Neuronal stem cell (in vitro differentiated cells): ENCODE measurements around the gene SCD.

ENCODE experiments used
- DNase-seq: peaks from one replicate; pipeline ENCODE4 v3.0.0-alpha.2; 2013; ENCODE audit warnings: low spot score
- H2AFZ ChIP-seq: one replicate; pipeline ENCODE4 v1.6.1; 2013; ENCODE audit warnings: mild to moderate bottlenecking, low read length, inconsistent platforms
- H2AK5ac ChIP-seq: 2 replicates; pipeline ENCODE4 v1.6.1; 2013; ENCODE audit warnings: low read depth, mild to moderate bottlenecking, inconsistent platforms, low read length, moderate library complexity, mixed read lengths
- H2BK120ac ChIP-seq: 2 replicates; pipeline ENCODE4 v1.6.1; 2013; ENCODE audit warnings: low read depth, mild to moderate bottlenecking, inconsistent platforms, low read length, moderate library complexity, mixed read lengths
- H2BK12ac ChIP-seq: one replicate; pipeline ENCODE4 v1.6.1; 2013; ENCODE audit warnings: low read length, inconsistent platforms
- H2BK15ac ChIP-seq: 2 replicates; pipeline ENCODE4 v1.6.1; 2013; ENCODE audit warnings: mild to moderate bottlenecking, low read length, inconsistent platforms, mixed read lengths
- H2BK5ac ChIP-seq: one replicate; pipeline ENCODE4 v1.6.1; 2013; ENCODE audit warnings: inconsistent platforms, mild to moderate bottlenecking, low read length, moderate library complexity
- H3K14ac ChIP-seq: one replicate; pipeline ENCODE4 v1.6.1; 2013; ENCODE audit warnings: low read length, inconsistent platforms
- H3K18ac ChIP-seq: 2 replicates; pipeline ENCODE4 v1.6.1; 2013; ENCODE audit warnings: low read length, inconsistent platforms
- H3K23ac ChIP-seq: 2 replicates; pipeline ENCODE4 v1.6.1; 2013; ENCODE audit warnings: low read depth, mild to moderate bottlenecking, mixed read lengths, low read length, inconsistent platforms; ENCODE audit not compliant: poor library complexity
- H3K27ac ChIP-seq: replicated peaks from 3 replicates; pipeline ENCODE4 v1.5.1; 2013; ENCODE audit warnings: low read length, inconsistent platforms
- H3K27me3 ChIP-seq, 3 experiments: 2 replicates each; pipeline ENCODE4 v1.6.1; 2013; ENCODE audit warnings: low read length in 3 of 3, mild to moderate bottlenecking in 2 of 3, inconsistent platforms in 1 of 3, low read depth in 1 of 3, mixed read lengths in 1 of 3, moderate library complexity in 1 of 3; ENCODE audit not compliant: control insufficient read depth in 3 of 3, insufficient read depth in 3 of 3
- H3K36me3 ChIP-seq, 2 donors: replicated peaks in 1 of 2; 2 replicates each; pipeline ENCODE4 v1.6.1; 2013; ENCODE audit warnings: low read length in 2 of 2; ENCODE audit not compliant: control insufficient read depth in 2 of 2, insufficient read depth in 2 of 2
- H3K4ac ChIP-seq: 2 replicates; pipeline ENCODE4 v1.6.1; 2013; ENCODE audit warnings: inconsistent platforms, mild to moderate bottlenecking, low read length, moderate library complexity
- H3K4me1 ChIP-seq, 2 donors: 1 replicate in 1 of 2; 2 replicates in 1 of 2; pipeline ENCODE4 v1.6.1; 2013; ENCODE audit warnings: low read length in 2 of 2, low read depth in 1 of 2; ENCODE audit not compliant: control insufficient read depth in 2 of 2, insufficient read depth in 1 of 2
- H3K4me2 ChIP-seq: one replicate; pipeline ENCODE4 v1.6.1; 2013; ENCODE audit warnings: mild to moderate bottlenecking, low read length, inconsistent platforms; ENCODE audit not compliant: insufficient read depth, poor library complexity, severe bottlenecking
- H3K4me3 ChIP-seq, 2 donors: 2 replicates each; pipeline ENCODE4 v1.5.1; 2013; ENCODE audit warnings: low read length in 2 of 2, mild to moderate bottlenecking in 2 of 2, inconsistent platforms in 1 of 2, moderate library complexity in 1 of 2
- H3K79me1 ChIP-seq: one replicate; pipeline ENCODE4 v1.6.1; 2013; ENCODE audit warnings: low read depth, mild to moderate bottlenecking, inconsistent platforms, low read length, moderate library complexity
- H3K9ac ChIP-seq: one replicate; pipeline ENCODE4 v1.6.1; 2013; ENCODE audit warnings: mild to moderate bottlenecking, low read depth, low read length, inconsistent platforms; ENCODE audit not compliant: poor library complexity
- H3K9me3 ChIP-seq, 2 donors: replicated peaks in 1 of 2; 2 replicates each; pipeline versions ENCODE3 to v1.6.1; 2013; ENCODE audit warnings: low read length in 2 of 2, mild to moderate bottlenecking in 2 of 2, inconsistent platforms in 1 of 2, low read depth in 1 of 2, mixed read lengths in 1 of 2, moderate library complexity in 1 of 2; ENCODE audit not compliant: control insufficient read depth in 2 of 2, insufficient read depth in 1 of 2
- H4K8ac ChIP-seq: one replicate; pipeline ENCODE4 v1.6.1; 2013; ENCODE audit warnings: low read depth, mild to moderate bottlenecking, inconsistent platforms, low read length, moderate library complexity
- H4K91ac ChIP-seq: one replicate; pipeline ENCODE4 v1.6.1; 2013; ENCODE audit warnings: low read length, low read depth, mild to moderate bottlenecking, inconsistent platforms; ENCODE audit not compliant: poor library complexity
- WGBS, 2 donors: extraction: QIAGEN DNeasy Blood & Tissue Kit; methylation state at CpG; one replicate each; pipeline ENCODE4 v1.1.7; 2013; ENCODE audit warnings: missing lambda C conversion rate in 2 of 2, mixed read lengths in 1 of 2; ENCODE audit not compliant: insufficient read length in 2 of 2, insufficient replicate concordance in 1 of 2; ENCODE audit errors: extremely low coverage in 2 of 2; 5-methylcytosine and 5-hydroxymethylcytosine counted together

The SCD gene

GRCh38 chr10:100333106-100333505 lies 13.9 kb upstream of the SCD start:
- H3K4me1 ChIP-seq, result peaks cover 6 to 12% of the 10 kb centered on the region in 2 donors
- no peak overlapping the region for H2BK5ac ChIP-seq
- no peak overlapping the region for H2BK15ac ChIP-seq
- H3K36me3 ChIP-seq, result no peaks in the 10 kb centered on the region
- H3K4ac ChIP-seq, result no peak overlapping the region
- H4K8ac ChIP-seq, result no peak overlapping the region
- no peak overlapping the region for H3K18ac ChIP-seq
- WGBS, 2 donors, result no CpG with 5 or more reads among the region's 4 CpGs
- H2AK5ac ChIP-seq, result no peak overlapping the region
- H2AFZ ChIP-seq, result no peak overlapping the region
- no peak overlapping the region for H3K14ac ChIP-seq
- no peak for DNase-seq
- H3K4me2 ChIP-seq, result no peak overlapping the region
- H3K4me3 ChIP-seq, result no peak overlapping the region
- no peak overlapping the region for H3K23ac ChIP-seq
- H3K9ac ChIP-seq, result no peak overlapping the region
- peaks cover 0 to 30% (median 0%) of the 10 kb centered on the region in 3 experiments for H3K27me3 ChIP-seq
- H3K9me3 ChIP-seq, result no peaks in the 10 kb centered on the region
- H3K27ac ChIP-seq, result no peak overlapping the region
- H4K91ac ChIP-seq, result no peak overlapping the region
- H2BK120ac ChIP-seq, result no peak overlapping the region
- no peak overlapping the region for H2BK12ac ChIP-seq
- no peaks in the 10 kb centered on the region for H3K79me1 ChIP-seq

- WGBS, 2 donors, result no CpG with 5 or more reads among the region's 2 CpGs
These were observed 13.2 kb upstream of the SCD start for GRCh38 chr10:100333661-100334440.

GRCh38 chr10:100334762-100335161 lies 12.3 kb upstream of the SCD start:
- Histone ChIP-seq H3K27me3 (peaks cover 0 to 16% (median 0%) of the 10 kb centered on the region in 3 experiments), H3K18ac (no peak overlapping the region), H3K27ac (no peak overlapping the region), H4K8ac (no peak overlapping the region), H3K79me1 (no peaks in the 10 kb centered on the region), H3K4ac (no peak overlapping the region), H3K23ac (no peak overlapping the region), H2AFZ (no peak overlapping the region), H4K91ac (no peak overlapping the region), H2BK120ac (no peak overlapping the region), H2BK15ac (no peak overlapping the region), H3K4me1 (peaks cover 6 to 12% of the 10 kb centered on the region in 2 donors), H3K9ac (no peak overlapping the region), H3K9me3 (no peaks in the 10 kb centered on the region), H3K14ac (no peak overlapping the region), H3K36me3 (no peaks in the 10 kb centered on the region), H2BK5ac (no peak overlapping the region), H2AK5ac (no peak overlapping the region), H3K4me2 (no peak overlapping the region), H2BK12ac (no peak overlapping the region), H3K4me3 (no peak overlapping the region)
- no CpG with 5 or more reads among the region's 9 CpGs for WGBS, 2 donors
- no peak for DNase-seq

More at GRCh38 chr10:100333661-100334440, 13.2 kb upstream of the SCD start:
- Histone ChIP-seq H2AK5ac (no peak overlapping the region), H2AFZ (no peak overlapping the region), H3K27ac (no peak overlapping the region), H3K36me3 (no peaks in the 10 kb centered on the region), H3K4me1 (peaks cover 6 to 12% of the 10 kb centered on the region in 2 donors), H3K18ac (no peak overlapping the region), H3K4ac (no peak overlapping the region), H2BK15ac (no peak overlapping the region), H2BK120ac (no peak overlapping the region), H3K4me3 (no peak overlapping the region), H4K8ac (no peak overlapping the region), H3K4me2 (no peak overlapping the region), H3K14ac (no peak overlapping the region), H3K9me3 (no peaks in the 10 kb centered on the region), H3K23ac (no peak overlapping the region), H2BK12ac (no peak overlapping the region), H3K79me1 (no peaks in the 10 kb centered on the region), H3K27me3 (peaks cover 0 to 25% (median 0%) of the 10 kb centered on the region in 3 experiments), H2BK5ac (no peak overlapping the region), H4K91ac (no peak overlapping the region), H3K9ac (no peak overlapping the region)
- no peak for DNase-seq

GRCh38 chr10:100338434-100339036 lies 8.5 kb upstream of the SCD start:
- no peak overlapping the region for H2BK15ac ChIP-seq
- H2BK12ac ChIP-seq, result no peak overlapping the region
- H4K91ac ChIP-seq, result no peak overlapping the region
- no peak overlapping the region for H3K18ac ChIP-seq
- H3K27me3 ChIP-seq, result no peaks in the 10 kb centered on the region
- no peak overlapping the region for H3K4me2 ChIP-seq
- no peak overlapping the region for H4K8ac ChIP-seq
- no peak overlapping the region for H3K27ac ChIP-seq
- H3K9me3 ChIP-seq, result no peaks in the 10 kb centered on the region
- peak; percentile 59 for DNase-seq
- peak overlapping the region; percentile 32 for H2BK5ac ChIP-seq
- H3K9ac ChIP-seq, result no peak overlapping the region
- H3K14ac ChIP-seq, result no peak overlapping the region
- no CpG with 5 or more reads among the region's 4 CpGs for WGBS, 2 donors
- no peak overlapping the region for H3K23ac ChIP-seq
- H3K4me1 ChIP-seq, result peaks cover 15 to 23% of the 10 kb centered on the region in 2 donors
- H3K79me1 ChIP-seq, result no peaks in the 10 kb centered on the region
- no peak overlapping the region for H2AK5ac ChIP-seq
- H2BK120ac ChIP-seq, result no peak overlapping the region
- no peaks in the 10 kb centered on the region for H3K36me3 ChIP-seq
- H3K4me3 ChIP-seq, result no peak overlapping the region
- no peak overlapping the region for H2AFZ ChIP-seq
- H3K4ac ChIP-seq, result no peak overlapping the region
